HL-60 (cell line): ENCODE data around the gene CAPZA1.

Experiments
- CTCF ChIP-seq: IDR thresholded peaks from one replicate; pipeline ENCODE4 v1.5.1; 2011; ENCODE audit warnings: low read length, control low read depth, inconsistent platforms; ENCODE audit not compliant: insufficient read depth
- POLR2AphosphoS5 ChIP-seq: IDR thresholded peaks from 2 replicates; pipeline ENCODE4 v1.6.1; 2012; ENCODE audit warnings: low read depth
- TF ChIP-seq, protein P1 (sequence below): IDR thresholded peaks from 2 replicates; pipeline ENCODE4 v1.6.1; 2012; ENCODE audit warnings: low read depth; ENCODE audit not compliant: insufficient replicate concordance

- TF ChIP-seq, protein P1, sequence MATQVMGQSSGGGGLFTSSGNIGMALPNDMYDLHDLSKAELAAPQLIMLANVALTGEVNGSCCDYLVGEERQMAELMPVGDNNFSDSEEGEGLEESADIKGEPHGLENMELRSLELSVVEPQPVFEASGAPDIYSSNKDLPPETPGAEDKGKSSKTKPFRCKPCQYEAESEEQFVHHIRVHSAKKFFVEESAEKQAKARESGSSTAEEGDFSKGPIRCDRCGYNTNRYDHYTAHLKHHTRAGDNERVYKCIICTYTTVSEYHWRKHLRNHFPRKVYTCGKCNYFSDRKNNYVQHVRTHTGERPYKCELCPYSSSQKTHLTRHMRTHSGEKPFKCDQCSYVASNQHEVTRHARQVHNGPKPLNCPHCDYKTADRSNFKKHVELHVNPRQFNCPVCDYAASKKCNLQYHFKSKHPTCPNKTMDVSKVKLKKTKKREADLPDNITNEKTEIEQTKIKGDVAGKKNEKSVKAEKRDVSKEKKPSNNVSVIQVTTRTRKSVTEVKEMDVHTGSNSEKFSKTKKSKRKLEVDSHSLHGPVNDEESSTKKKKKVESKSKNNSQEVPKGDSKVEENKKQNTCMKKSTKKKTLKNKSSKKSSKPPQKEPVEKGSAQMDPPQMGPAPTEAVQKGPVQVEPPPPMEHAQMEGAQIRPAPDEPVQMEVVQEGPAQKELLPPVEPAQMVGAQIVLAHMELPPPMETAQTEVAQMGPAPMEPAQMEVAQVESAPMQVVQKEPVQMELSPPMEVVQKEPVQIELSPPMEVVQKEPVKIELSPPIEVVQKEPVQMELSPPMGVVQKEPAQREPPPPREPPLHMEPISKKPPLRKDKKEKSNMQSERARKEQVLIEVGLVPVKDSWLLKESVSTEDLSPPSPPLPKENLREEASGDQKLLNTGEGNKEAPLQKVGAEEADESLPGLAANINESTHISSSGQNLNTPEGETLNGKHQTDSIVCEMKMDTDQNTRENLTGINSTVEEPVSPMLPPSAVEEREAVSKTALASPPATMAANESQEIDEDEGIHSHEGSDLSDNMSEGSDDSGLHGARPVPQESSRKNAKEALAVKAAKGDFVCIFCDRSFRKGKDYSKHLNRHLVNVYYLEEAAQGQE: no peak
- TF ChIP-seq POLR2AphosphoS5: no peak
- TF ChIP-seq CTCF: no peak
These were observed 31.6 kb downstream of the CAPZA1 start for GRCh38 chr1:112651205-112651604.
